CD4-positive, alpha-beta memory T cell (primary cell): Measurements from ENCODE around the gene RANBP3. TPM values are rescaled to one million over a fixed set of nuclear protein-coding genes. Genes with fewer than 3 reads are reported as not detected.
"Not testable (repeated sequence)": the region's sequence is repeated elsewhere in the genome, so short reads cannot be mapped to it uniquely, and the experiment has no call there.

Source experiments
- CTCF ChIA-PET: fragments of 350-600 bp; sonication (Branson Sonifier 250); formaldehyde crosslinking; loops from one replicate; lab custom pipeline; 2021; ENCODE audit warnings: inconsistent platforms; ENCODE audit not compliant: partially characterized antibody; lab: Charles Lee
- POLR2A ChIA-PET: fragments of 350-600 bp; sonication (Branson Sonifier 250); formaldehyde crosslinking; loops from one replicate; lab custom pipeline; 2021; ENCODE audit not compliant: partially characterized antibody; lab: Charles Lee
- DNase-seq, 5 donors: peaks; one replicate each; pipeline versions ENCODE4 v3.0.0 to v3.0.0-alpha.2; 2020 to 2022; ENCODE audit warnings: mixed read lengths in 1 of 5
- H3K27ac ChIP-seq: one replicate; pipeline ENCODE4 v1.7.0; 2013; ENCODE audit warnings: low read depth, low read length
- H3K27me3 ChIP-seq: 2 replicates; pipeline ENCODE4 v1.7.0; 2013; ENCODE audit warnings: mild to moderate bottlenecking, low read length, moderate library complexity; ENCODE audit not compliant: insufficient read depth
- H3K36me3 ChIP-seq: 2 replicates; pipeline ENCODE4 v1.7.0; 2013; ENCODE audit warnings: mild to moderate bottlenecking, low read length, moderate library complexity; ENCODE audit not compliant: insufficient read depth
- H3K4me1 ChIP-seq: 2 replicates; pipeline ENCODE4 v1.7.0; 2013; ENCODE audit warnings: mild to moderate bottlenecking, low read length, moderate library complexity; ENCODE audit not compliant: insufficient read depth
- H3K4me3 ChIP-seq, 2 donors: one replicate each; pipeline ENCODE4 v1.7.0; 2013; ENCODE audit warnings: low read length in 2 of 2, mild to moderate bottlenecking in 1 of 2
- H3K9me3 ChIP-seq, 2 donors: one replicate each; pipeline ENCODE4 v1.7.0; 2013; ENCODE audit warnings: low read length in 2 of 2, control low read depth in 1 of 2; ENCODE audit not compliant: control insufficient read depth in 1 of 2
- H3K27ac Mint-ChIP-seq, 7 donors: one replicate each; pipeline ENCODE4 v1.8.0; 2020 to 2021; ENCODE audit warnings: mixed read lengths in 7 of 7, mild to moderate bottlenecking in 6 of 7, inconsistent platforms in 3 of 7, moderate library complexity in 3 of 7
- H3K27me3 Mint-ChIP-seq, 2 donors: one replicate each; pipeline ENCODE4 v1.8.0; 2020 to 2021; ENCODE audit warnings: mixed read lengths in 2 of 2
- H3K36me3 Mint-ChIP-seq, 2 donors: one replicate each; pipeline ENCODE4 v1.8.0; 2020 to 2021; ENCODE audit warnings: mixed read lengths in 2 of 2, inconsistent platforms in 1 of 2, mild to moderate bottlenecking in 1 of 2
- H3K4me1 Mint-ChIP-seq, 4 donors: one replicate each; pipeline ENCODE4 v1.8.0; 2020 to 2021; ENCODE audit warnings: mixed read lengths in 4 of 4, mild to moderate bottlenecking in 1 of 4
- H3K4me3 Mint-ChIP-seq, 8 donors: one replicate each; pipeline ENCODE4 v1.8.0; 2020 to 2021; ENCODE audit warnings: mixed read lengths in 8 of 8, mild to moderate bottlenecking in 7 of 8, moderate library complexity in 6 of 8, inconsistent platforms in 3 of 8
- H3K9me3 Mint-ChIP-seq, 8 donors: one replicate each; pipeline ENCODE4 v1.8.0; 2020 to 2021; ENCODE audit warnings: mixed read lengths in 8 of 8, mild to moderate bottlenecking in 5 of 8, inconsistent platforms in 3 of 8, moderate library complexity in 1 of 8
- intact Hi-C: fragments of 100-400 bp; cut with micrococcal nuclease; formaldehyde crosslinking; loops from one replicate; pipeline ENCODE4 v1.15.1; 2023
- polyA plus RNA-seq, 2 donors: library from polyadenylated mRNA; unstranded; fragments of 300-500 nt; fragmentation: Illumina TruSeq; gene quantifications; one replicate each; pipeline ENCODE4 v1.2.3, GENCODE V29; 2021
- total RNA-seq, 2 experiments: library from RNA; stranded (reverse); gene quantifications; one replicate each; pipeline ENCODE4 v1.2.3, GENCODE V29; 2021

RANBP3 gene
- total and polyA plus RNA-seq, 4 experiments from 2014 or later, result 3.4 to 94.9 (median 47.9) TPM

DNA sequence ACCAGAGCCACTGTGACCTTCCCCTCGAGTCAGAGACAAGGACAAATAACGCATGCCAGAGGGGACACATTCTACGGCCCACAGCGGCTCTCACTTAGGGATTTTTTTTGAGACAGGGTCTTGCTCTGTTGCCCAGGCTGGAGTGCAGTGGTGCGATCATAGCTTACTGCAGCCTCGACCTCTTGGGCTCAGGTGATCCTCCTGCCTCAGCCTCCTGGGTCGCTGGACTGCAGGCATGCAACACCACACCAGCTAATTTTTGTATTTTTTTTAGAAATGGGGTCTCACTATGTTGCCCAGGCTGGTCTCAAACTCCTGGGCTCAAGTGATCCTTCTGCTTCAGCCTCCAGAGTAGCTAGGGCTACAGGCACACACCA, 28.1 kb upstream of the RANBP3 start:
- H3K9me3 ChIP-seq, H3K36me3 ChIP-seq, intact Hi-C loops, H3K4me3 ChIP-seq, DNase-seq, H3K27me3 ChIP-seq, H3K27ac ChIP-seq, H3K27me3 Mint-ChIP-seq, H3K4me1 Mint-ChIP-seq, H3K4me1 ChIP-seq, POLR2A ChIA-PET, H3K9me3 Mint-ChIP-seq, H3K4me3 Mint-ChIP-seq: not testable (repeated sequence)
- CTCF ChIA-PET, result interaction anchor here (1.0 kb wide), 1 partner anchor 38 kb away, joined by 3 read pairs; no protein-coding TSS in a partner anchor
- peaks cover 4 to 10% of the 10 kb centered on the region in 2 donors for H3K36me3 Mint-ChIP-seq
- H3K27ac Mint-ChIP-seq, result peak overlapping the region in 1 of 7 donors; percentile 36

DNA sequence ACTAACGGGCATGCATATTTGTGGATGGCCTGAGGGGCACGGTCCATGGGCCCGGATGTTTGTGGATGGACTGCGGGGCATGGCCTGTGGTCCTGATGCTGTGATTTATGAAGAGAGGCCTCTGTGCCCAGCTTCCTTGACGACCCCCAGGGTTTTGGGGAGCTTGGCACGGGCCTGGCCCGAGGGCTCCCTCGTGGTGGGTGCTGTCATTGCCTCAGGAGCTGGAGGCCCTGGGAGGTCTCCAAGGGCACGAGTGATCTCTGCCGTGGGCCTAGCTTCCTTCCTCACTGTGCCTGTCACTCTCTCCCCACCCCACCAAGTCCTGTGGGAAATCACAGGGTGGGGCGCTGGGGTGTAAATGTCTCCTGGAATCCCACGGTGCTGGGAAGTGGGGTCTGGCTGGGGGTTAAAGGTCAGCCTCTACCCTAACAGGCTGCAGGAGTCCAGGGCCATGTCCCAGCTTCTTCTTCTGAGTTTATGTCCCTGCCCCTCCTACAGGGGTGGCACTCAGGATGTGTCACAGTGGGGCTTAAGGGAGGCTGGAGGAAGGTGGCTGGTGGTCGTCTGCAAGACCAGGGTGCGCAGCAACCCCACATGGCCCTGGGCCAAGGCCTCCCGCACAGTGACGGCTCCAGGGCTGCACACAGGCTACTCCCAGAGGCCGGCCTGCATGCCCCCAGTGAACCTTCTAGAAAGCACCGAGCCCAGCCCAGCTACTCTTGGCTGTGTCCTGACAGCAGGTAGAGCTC, 27.6 kb upstream of the RANBP3 start:
- no peak for DNase-seq
- peaks cover 0 to under 1% (median 0%) of the 10 kb centered on the region in 8 donors for H3K9me3 Mint-ChIP-seq
- H3K27ac ChIP-seq, result no peak overlapping the region
- no peak overlapping the region for H3K4me3 ChIP-seq
- intact Hi-C loops, result no loop called here
- POLR2A ChIA-PET, result no interaction called here
- CTCF ChIA-PET, result interaction anchor here (1.0 kb wide), 1 partner anchor 37 kb away, joined by 3 read pairs; no protein-coding TSS in a partner anchor
- H3K36me3 Mint-ChIP-seq, result peaks cover 6 to 16% of the 10 kb centered on the region in 2 donors
- H3K9me3 ChIP-seq, result no peaks in the 10 kb centered on the region
- no peaks in the 10 kb centered on the region for H3K4me1 ChIP-seq
- H3K27ac Mint-ChIP-seq, result peak overlapping the region in 1 of 7 donors; percentile 36
- no peaks in the 10 kb centered on the region for H3K27me3 ChIP-seq
- no peaks in the 10 kb centered on the region for H3K27me3 Mint-ChIP-seq
- H3K4me1 Mint-ChIP-seq, result no peaks in the 10 kb centered on the region
- peak overlapping the region in 1 of 8 donors; percentile 71 for H3K4me3 Mint-ChIP-seq
- no peaks in the 10 kb centered on the region for H3K36me3 ChIP-seq

DNA sequence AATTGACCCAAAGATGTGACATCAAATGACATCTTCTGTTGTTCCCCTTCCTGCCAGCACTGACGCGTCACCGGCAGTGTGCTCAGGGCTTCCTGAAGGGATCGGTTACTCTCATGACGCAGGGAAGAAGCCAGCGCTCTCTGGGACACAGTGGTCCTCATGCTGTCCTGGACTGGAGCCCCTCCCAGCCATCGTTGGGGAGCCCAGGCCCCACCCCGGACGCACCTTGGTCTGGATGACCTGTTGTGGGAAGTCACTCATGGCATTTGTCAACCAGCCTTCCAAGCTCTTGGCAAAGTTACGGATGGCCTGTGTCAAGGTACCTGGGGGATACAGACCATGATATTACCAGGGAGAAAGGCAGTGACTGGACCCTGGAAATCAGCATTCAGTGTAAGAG, 26.0 kb upstream of the RANBP3 start:
- Histone ChIP-seq H3K27ac (no peak overlapping the region), H3K4me1 (no peaks in the 10 kb centered on the region), H3K9me3 (no peaks in the 10 kb centered on the region), H3K36me3 (no peaks in the 10 kb centered on the region), H3K4me3 (no peak overlapping the region), H3K27me3 (no peaks in the 10 kb centered on the region)
- intact Hi-C loops, result no loop called here
- no peak overlapping the region for H3K4me3 Mint-ChIP-seq
- CTCF ChIA-PET, result no interaction called here
- H3K27me3 Mint-ChIP-seq, result no peaks in the 10 kb centered on the region
- H3K36me3 Mint-ChIP-seq, result peaks cover 9 to 18% of the 10 kb centered on the region in 2 donors
- POLR2A ChIA-PET, result no interaction called here
- peak overlapping the region in 1 of 7 donors; percentile 42 for H3K27ac Mint-ChIP-seq
- peaks cover 0 to 4% (median 0%) of the 10 kb centered on the region in 8 donors for H3K9me3 Mint-ChIP-seq
- no peak for DNase-seq
- H3K4me1 Mint-ChIP-seq, result no peaks in the 10 kb centered on the region

DNA sequence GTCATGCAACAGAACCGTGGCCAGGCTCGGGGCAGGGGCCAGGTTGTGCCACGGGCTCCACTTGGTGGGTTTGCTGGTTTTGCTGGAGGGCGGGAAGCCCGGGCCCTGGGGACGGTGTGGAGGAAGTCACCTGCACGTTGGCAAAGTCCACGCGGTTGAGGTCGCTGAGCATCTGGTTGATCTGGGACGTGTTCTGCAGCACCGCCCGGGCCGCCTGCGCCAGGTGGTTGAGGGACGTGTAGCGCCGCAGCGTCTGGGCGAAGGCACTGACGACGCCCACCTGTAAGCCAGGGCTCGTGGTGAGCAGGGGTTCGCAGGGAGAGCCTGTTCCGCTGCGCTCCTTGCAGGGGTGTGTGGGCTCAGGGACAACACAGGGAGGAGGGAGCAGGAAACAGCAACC, 24.7 kb upstream of the RANBP3 start:
- no peak overlapping the region for H3K4me3 Mint-ChIP-seq
- intact Hi-C loops, result no loop called here
- Histone ChIP-seq H3K27me3 (no peaks in the 10 kb centered on the region), H3K4me3 (no peak overlapping the region), H3K9me3 (no peaks in the 10 kb centered on the region), H3K27ac (no peak overlapping the region), H3K4me1 (no peaks in the 10 kb centered on the region), H3K36me3 (no peaks in the 10 kb centered on the region)
- H3K9me3 Mint-ChIP-seq, result peaks cover 0 to 4% (median 0%) of the 10 kb centered on the region in 8 donors
- peaks cover 7 to 18% of the 10 kb centered on the region in 2 donors for H3K36me3 Mint-ChIP-seq
- H3K27me3 Mint-ChIP-seq, result no peaks in the 10 kb centered on the region
- no peak for DNase-seq
- no peaks in the 10 kb centered on the region for H3K4me1 Mint-ChIP-seq
- H3K27ac Mint-ChIP-seq, result no peak overlapping the region
- ChIA-PET CTCF (interaction anchor here (0.8 to 1.5 kb wide), 2 partner anchors 20 to 35 kb away, joined by 3 read pairs; no protein-coding TSS in a partner anchor), POLR2A (no interaction called here)

DNA sequence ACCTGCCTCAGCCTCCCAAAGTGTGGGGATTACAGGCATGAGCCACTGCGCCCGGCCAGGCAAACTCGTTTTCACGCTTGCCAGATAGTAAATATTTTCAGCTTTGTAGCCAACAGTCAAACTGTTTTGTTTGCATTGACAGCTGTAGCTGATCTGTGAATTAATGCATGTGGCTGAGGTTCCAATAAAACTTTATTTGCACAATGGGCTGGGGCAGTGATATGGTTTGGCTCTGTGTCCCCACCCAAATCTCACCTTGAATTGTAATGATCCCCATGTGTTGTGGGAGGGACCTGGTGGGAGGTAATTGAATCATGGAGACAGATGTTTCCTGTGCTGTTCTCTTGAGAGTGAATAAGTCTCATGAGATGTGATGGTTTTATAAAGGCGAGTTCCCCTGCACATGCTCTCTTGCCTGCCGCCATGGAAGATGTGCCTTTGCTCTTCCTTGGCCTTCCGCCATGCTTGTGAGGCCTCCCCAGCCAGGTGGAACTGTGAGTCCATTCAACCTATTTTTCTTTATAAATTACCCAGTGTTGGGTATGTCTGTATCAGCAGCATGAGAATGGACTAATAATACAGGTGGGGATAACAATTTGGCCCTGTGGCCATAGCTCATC, 22.4 kb upstream of the RANBP3 start:
- intact Hi-C loops, result no loop called here
- no peaks in the 10 kb centered on the region for H3K27me3 Mint-ChIP-seq
- DNase-seq, result no peak
- no peaks in the 10 kb centered on the region for H3K9me3 ChIP-seq
- H3K4me3 ChIP-seq, result no peak overlapping the region
- H3K36me3 Mint-ChIP-seq, result peaks cover 6 to 18% of the 10 kb centered on the region in 2 donors
- ChIA-PET CTCF (interaction anchor here (1.0 to 1.5 kb wide), 3 partner anchors 13 to 33 kb away, joined by 3 read pairs; no protein-coding TSS in a partner anchor), POLR2A (no interaction called here)
- H3K27ac Mint-ChIP-seq, result peak overlapping the region in 1 of 7 donors; percentile 6
- H3K4me3 Mint-ChIP-seq, result no peak overlapping the region
- H3K4me1 Mint-ChIP-seq, result no peaks in the 10 kb centered on the region
- H3K4me1 ChIP-seq, result no peaks in the 10 kb centered on the region
- H3K27ac ChIP-seq, result no peak overlapping the region
- no peaks in the 10 kb centered on the region for H3K36me3 ChIP-seq
- H3K9me3 Mint-ChIP-seq, result peaks cover 0 to 4% (median 0%) of the 10 kb centered on the region in 8 donors
- H3K27me3 ChIP-seq, result no peaks in the 10 kb centered on the region

DNA sequence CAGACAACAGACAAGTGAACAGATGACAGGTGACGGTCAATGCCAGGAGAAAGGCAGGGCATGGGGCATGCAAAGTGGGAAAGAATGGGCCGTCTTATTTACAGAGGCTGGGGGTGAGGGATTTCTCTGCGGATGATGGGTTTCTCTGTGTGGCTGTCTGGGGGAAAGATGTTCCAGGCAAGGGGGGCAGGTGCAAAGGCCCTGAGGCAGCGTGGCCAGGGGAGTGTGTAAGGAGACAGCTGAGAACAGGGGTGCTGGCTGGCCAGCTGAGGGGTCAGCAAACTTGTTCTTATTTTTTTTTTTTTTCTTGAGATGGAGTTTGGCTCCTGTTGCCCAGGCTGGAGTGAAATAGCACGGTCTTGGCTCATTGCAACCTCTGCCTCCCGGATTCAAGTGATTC, 21.8 kb upstream of the RANBP3 start:
- Mint-ChIP-seq H3K27me3 (no peaks in the 10 kb centered on the region), H3K4me3 (no peak overlapping the region)

DNA sequence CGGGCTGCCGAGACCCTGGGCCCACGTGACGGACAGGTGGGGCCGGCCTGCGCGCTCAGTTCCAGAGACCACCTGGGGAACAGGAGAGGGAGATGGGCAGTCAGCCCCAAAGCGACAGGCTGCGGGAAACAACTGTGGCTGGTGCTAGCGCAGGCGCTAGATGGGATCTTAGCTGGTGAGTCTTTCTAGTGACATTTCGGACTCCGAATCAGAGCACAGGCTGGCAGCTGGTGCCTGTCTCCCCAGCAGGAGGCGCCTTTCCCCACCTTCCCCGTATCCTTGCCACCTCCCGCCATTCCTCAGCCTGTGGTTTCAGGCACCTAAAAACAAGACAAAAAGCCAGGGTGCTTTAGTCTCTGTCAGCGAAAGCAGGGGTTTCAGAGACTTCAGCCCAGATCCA, 19.4 kb upstream of the RANBP3 start:
- no peaks in the 10 kb centered on the region for H3K27me3 Mint-ChIP-seq
- Histone ChIP-seq H3K4me1 (no peaks in the 10 kb centered on the region), H3K9me3 (no peaks in the 10 kb centered on the region), H3K4me3 (no peak overlapping the region), H3K36me3 (no peaks in the 10 kb centered on the region), H3K27ac (no peak overlapping the region), H3K27me3 (no peaks in the 10 kb centered on the region)
- H3K4me1 Mint-ChIP-seq, result no peaks in the 10 kb centered on the region
- no peak for DNase-seq
- H3K27ac Mint-ChIP-seq, result no peak overlapping the region
- no peak overlapping the region for H3K4me3 Mint-ChIP-seq
- ChIA-PET CTCF (no interaction called here), POLR2A (no interaction called here)
- H3K9me3 Mint-ChIP-seq, result peaks cover 0 to 4% (median 0%) of the 10 kb centered on the region in 8 donors
- intact Hi-C loops, result no loop called here
- H3K36me3 Mint-ChIP-seq, result peaks cover 6 to 15% of the 10 kb centered on the region in 2 donors

More for the DNA sequence above, 21.8 kb upstream of the RANBP3 start:
- Histone ChIP-seq H3K4me1 (no peaks in the 10 kb centered on the region), H3K36me3 (no peaks in the 10 kb centered on the region), H3K27me3 (no peaks in the 10 kb centered on the region), H3K9me3 (no peaks in the 10 kb centered on the region), H3K27ac (no peak overlapping the region), H3K4me3 (no peak overlapping the region)
- CTCF ChIA-PET, result no interaction called here
- H3K36me3 Mint-ChIP-seq, result peaks cover 6 to 18% of the 10 kb centered on the region in 2 donors
- H3K4me1 Mint-ChIP-seq, result no peaks in the 10 kb centered on the region
- intact Hi-C loops, result no loop called here
- H3K27ac Mint-ChIP-seq, result no peak overlapping the region
- no peak for DNase-seq
- POLR2A ChIA-PET, result no interaction called here
- peaks cover 0 to 4% (median 0%) of the 10 kb centered on the region in 8 donors for H3K9me3 Mint-ChIP-seq
